A673 (cell line): Measurements from ENCODE around the gene APC. TPM values are rescaled to one million over a fixed set of nuclear protein-coding genes. Genes with fewer than 3 reads are reported as not detected.

Experiments used
- Bru-seq: library from RNA; stranded (reverse); fragments of 400-500 nt; gene quantifications from one replicate; lab custom pipeline; 2021; lab: Mats Ljungman, UMichigan
- BruChase-seq, 2 experiments: library from RNA; stranded (reverse); fragments of 400-500 nt; gene quantifications; one replicate each; lab custom pipeline; 2021; lab: Mats Ljungman, UMichigan
- BruUV-seq: library from RNA; stranded (reverse); fragments of 400-500 nt; replicated peaks from 2 replicates; lab custom pipeline; 2021; lab: Mats Ljungman, UMichigan
- CTCF ChIA-PET: fragments of 300-600 bp; sonication (Branson Sonifier 250); formaldehyde crosslinking; loops from one replicate; lab custom pipeline; 2022; ENCODE audit warnings: antibody characterized with exemption; lab: Charles Lee
- POLR2A ChIA-PET: fragments of 300-600 bp; sonication (Branson Sonifier 250); formaldehyde crosslinking; loops from one replicate; lab custom pipeline; 2022; ENCODE audit warnings: antibody characterized with exemption; ENCODE audit not compliant: low non-redundant PET; lab: Charles Lee
- DNase-seq: peaks from one replicate; pipeline ENCODE4 v3.0.0-alpha.2; 2015; ENCODE audit warnings: low spot score
- H3K27ac ChIP-seq: fragments of 200-600 bp; sonication (generic); 2 replicates; pipeline ENCODE4 v1.5.1; 2016; ENCODE audit warnings: mixed run types, low read depth, mild to moderate bottlenecking, mixed read lengths, antibody characterized with exemption, low read length; ENCODE audit not compliant: poor library complexity, severe bottlenecking
- H3K27me3 ChIP-seq: fragments of 200-600 bp; sonication (generic); replicated peaks from 2 replicates; pipeline ENCODE4 v1.6.1; 2017; ENCODE audit warnings: mixed run types, low read depth, mild to moderate bottlenecking, mixed read lengths, antibody characterized with exemption, low read length; ENCODE audit not compliant: insufficient read depth, poor library complexity
- H3K36me3 ChIP-seq: fragments of 200-600 bp; sonication (generic); 2 replicates; pipeline ENCODE4 v1.6.1; 2016; ENCODE audit warnings: mixed run types, mild to moderate bottlenecking, mixed read lengths, antibody characterized with exemption, low read length; ENCODE audit not compliant: insufficient read depth, poor library complexity, severe bottlenecking
- H3K4me1 ChIP-seq: fragments of 200-600 bp; sonication (generic); 2 replicates; pipeline ENCODE4 v1.6.1; 2017; ENCODE audit warnings: mixed run types, mild to moderate bottlenecking, mixed read lengths, antibody characterized with exemption, low read length; ENCODE audit not compliant: insufficient read depth, poor library complexity, severe bottlenecking
- H3K4me3 ChIP-seq: fragments of 200-600 bp; sonication (generic); 2 replicates; pipeline ENCODE4 v1.5.1; 2016; ENCODE audit warnings: low read depth, mixed run types, mild to moderate bottlenecking, mixed read lengths, low read length; ENCODE audit not compliant: poor library complexity, severe bottlenecking
- H3K9me3 ChIP-seq: fragments of 200-600 bp; sonication (generic); 2 replicates; pipeline ENCODE4 v1.6.1; 2016; ENCODE audit warnings: mixed run types, low read depth, mild to moderate bottlenecking, mixed read lengths, antibody characterized with exemption, low read length; ENCODE audit not compliant: poor library complexity, severe bottlenecking
- CTCF ChIP-seq: fragments of 300-800, 200-600 bp; sonication (generic); conservative IDR thresholded peaks from 2 replicates; pipeline ENCODE4 v1.5.1; 2017; ENCODE audit warnings: low read depth, mild to moderate bottlenecking, antibody characterized with exemption, low read length, moderate library complexity, mixed read lengths
- EZH2 ChIP-seq: fragments of 200-600 bp; sonication (generic); IDR thresholded peaks from 2 replicates; pipeline ENCODE4 v1.6.1; 2017; ENCODE audit warnings: borderline replicate concordance, low read depth, mild to moderate bottlenecking, mixed read lengths, antibody characterized with exemption, low read length; ENCODE audit not compliant: poor library complexity, severe bottlenecking
- intact Hi-C: fragments of 100-400 bp; cut with micrococcal nuclease; formaldehyde crosslinking; loops from one replicate; pipeline ENCODE4 v1.10.0; 2022; ENCODE audit not compliant: unreplicated experiment
- long read RNA-seq: library from polyadenylated mRNA; stranded (forward); transcript quantifications from one replicate; pipeline ENCODE4 v2.0.0, GENCODE V29; 2022
- total RNA-seq: library from RNA; stranded (reverse); gene quantifications from 2 replicates; pipeline ENCODE4 v1.2.3, GENCODE V29; 2021

Gene APC
- 36.9 and 39.3 TPM in 2 replicates for total RNA-seq
- Bru-seq, nascent RNA: percentile 83 among the genes with signal in this experiment
- BruChase-seq, experiment 1, labeled RNA remaining after a 2-hour chase: percentile 84 among the genes with signal in this experiment
- percentile 76 among the genes with signal in this experiment for BruChase-seq, experiment 2, labeled RNA remaining after a 6-hour chase
- long read RNA-seq, partial matches to known transcripts: 1 of 7 reads
- long read RNA-seq, other reads (novel, unspliced or antisense): 6 of 7 reads

- no TSS peak for BruUV-seq
- Histone ChIP-seq H3K9me3 (no peaks in the 10 kb centered on the region), H3K27me3 (no peaks in the 10 kb centered on the region), H3K36me3 (no peaks in the 10 kb centered on the region), H3K4me1 (peaks cover 15% of the 10 kb centered on the region), H3K4me3 (peak within 1 kb of the TSS; percentile 60), H3K27ac (peak within 1 kb of the TSS; percentile 10)
- intact Hi-C loops: no loop called here
- ChIA-PET CTCF (interaction anchor here (1.0 kb wide), 1 partner anchor 111 kb away, joined by 20 read pairs; no protein-coding TSS in a partner anchor), POLR2A (interaction anchor here (0.7 kb wide), 1 partner anchor 9 kb away, joined by 7 read pairs; no protein-coding TSS in a partner anchor)
- DNase-seq: peak; percentile 95
- TF ChIP-seq CTCF: no peak
- no peak for TF ChIP-seq EZH2
These were observed at the start of gene APC for GRCh38 chr5:112737463-112738190. Gene APC, plus strand, starts transcription at chr5:112737885. Its CDS starts 17,006 bp downstream, at chr5:112754891.

- intact Hi-C loops: no loop called here
- Histone ChIP-seq H3K4me3 (no peak overlapping the region), H3K9me3 (no peaks in the 10 kb centered on the region), H3K36me3 (no peaks in the 10 kb centered on the region), H3K27ac (no peak overlapping the region), H3K27me3 (no peaks in the 10 kb centered on the region), H3K4me1 (no peaks in the 10 kb centered on the region)
- ChIA-PET CTCF (no interaction called here), POLR2A (no interaction called here)
- TF ChIP-seq CTCF (no peak), EZH2 (no peak)
- no TSS peak for BruUV-seq
- DNase-seq: no peak
These were observed 48.4 kb upstream of the APC start for GRCh38 chr5:112689155-112689909.

GRCh38 chr5:112690605-112691338 is 46.9 kb upstream of the APC start:
- Histone ChIP-seq H3K27me3 (no peaks in the 10 kb centered on the region), H3K9me3 (no peaks in the 10 kb centered on the region), H3K4me1 (peaks cover 6% of the 10 kb centered on the region), H3K27ac (no peak overlapping the region), H3K4me3 (no peak overlapping the region), H3K36me3 (no peaks in the 10 kb centered on the region)
- intact Hi-C loops: loop anchor here (1.0 kb wide), 1 partner anchor 67 kb away; no protein-coding TSS in a partner anchor
- TF ChIP-seq EZH2: no peak
- no peak for TF ChIP-seq CTCF
- BruUV-seq: no TSS peak
- ChIA-PET CTCF (no interaction called here), POLR2A (no interaction called here)
- no peak for DNase-seq
